Activated CD4-positive, alpha-beta T cell treated with anti-CD3 and anti-CD28 coated beads, Interleukin-2, Interleukin-4, amounts not matched to agents 100 ng/mL and 50 ng/mL, durations not matched to agents 16 hours and 8 hours (primary cell): ENCODE data around the gene DNAI1.
"Not testable (repeated sequence)": the region's sequence is repeated elsewhere in the genome, so short reads cannot be mapped to it uniquely, and the experiment has no call there.

ENCODE experiments used
- DNase-seq: peaks from one replicate; pipeline ENCODE4 v3.0.0-alpha.2; 2020; ENCODE audit warnings: low spot score

DNAI1 gene

GRCh38 chr9:34458013-34458958 is at the start of gene DNAI1, which contains the start of gene FAM219A:
Gene DNAI1, plus strand, starts transcription at chr9:34458805. Its CDS starts 201 bp downstream, at chr9:34459006.
Gene FAM219A, minus strand, starts transcription at chr9:34458570. Its CDS starts 307 bp downstream, at chr9:34458263.
- DNase-seq: peak; percentile 99

DNA sequence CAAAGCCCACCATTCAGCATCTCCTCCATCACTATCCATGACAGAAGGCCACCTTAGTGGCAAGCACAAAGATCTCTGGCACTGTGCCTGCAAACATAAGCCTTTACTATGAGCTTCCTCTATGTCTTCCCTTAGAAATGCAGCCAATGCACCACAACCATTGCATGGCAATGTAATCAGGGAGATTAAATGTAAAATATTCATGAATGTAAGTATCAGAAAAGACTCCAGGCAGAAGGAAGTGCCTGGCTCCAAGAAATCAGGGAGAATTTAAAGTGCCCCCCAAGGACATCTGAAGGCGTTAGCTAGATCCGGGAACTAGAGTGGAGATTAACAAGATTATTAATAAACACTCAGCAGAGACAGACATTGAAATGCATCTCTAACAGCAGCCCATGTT is 49.5 kb upstream of the DNAI1 start:
- no peak for DNase-seq

- no peak for DNase-seq
Measured at GRCh38 chr9:34412336-34412735, 46.3 kb upstream of the DNAI1 start.

DNA sequence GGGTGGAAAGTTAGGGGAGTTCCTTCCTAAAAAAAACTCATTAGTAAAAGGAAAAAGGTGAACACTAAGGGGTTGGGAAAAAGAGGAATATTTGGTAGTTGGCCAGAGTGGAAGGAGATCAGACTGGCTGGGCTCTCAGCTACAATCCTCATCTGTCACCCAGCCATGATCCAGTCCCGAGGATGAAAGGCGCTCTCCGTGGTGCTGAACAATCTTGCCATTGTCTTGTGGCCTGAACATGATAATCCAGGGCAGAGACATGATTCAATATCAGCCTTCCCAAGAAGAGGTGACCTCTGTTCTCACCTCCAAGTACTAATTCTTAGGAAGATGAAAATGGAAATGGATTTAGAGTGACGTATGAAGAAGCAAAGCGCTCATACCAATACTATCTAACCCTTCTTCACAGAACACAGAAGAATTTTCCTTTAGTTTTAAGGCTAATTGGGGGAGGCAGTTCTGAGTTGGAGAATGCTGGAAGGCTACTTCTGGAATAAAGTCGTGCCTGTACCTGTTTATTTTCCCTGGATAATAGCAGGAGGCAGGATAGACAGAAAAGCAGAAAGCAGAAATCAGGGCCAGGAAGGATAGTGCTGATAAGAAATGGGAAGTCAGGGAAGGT is 45.3 kb upstream of the DNAI1 start:
- DNase-seq: peak; percentile 24

GRCh38 chr9:34417734-34418133 is 40.9 kb upstream of the DNAI1 start:
- DNase-seq: no peak

DNA sequence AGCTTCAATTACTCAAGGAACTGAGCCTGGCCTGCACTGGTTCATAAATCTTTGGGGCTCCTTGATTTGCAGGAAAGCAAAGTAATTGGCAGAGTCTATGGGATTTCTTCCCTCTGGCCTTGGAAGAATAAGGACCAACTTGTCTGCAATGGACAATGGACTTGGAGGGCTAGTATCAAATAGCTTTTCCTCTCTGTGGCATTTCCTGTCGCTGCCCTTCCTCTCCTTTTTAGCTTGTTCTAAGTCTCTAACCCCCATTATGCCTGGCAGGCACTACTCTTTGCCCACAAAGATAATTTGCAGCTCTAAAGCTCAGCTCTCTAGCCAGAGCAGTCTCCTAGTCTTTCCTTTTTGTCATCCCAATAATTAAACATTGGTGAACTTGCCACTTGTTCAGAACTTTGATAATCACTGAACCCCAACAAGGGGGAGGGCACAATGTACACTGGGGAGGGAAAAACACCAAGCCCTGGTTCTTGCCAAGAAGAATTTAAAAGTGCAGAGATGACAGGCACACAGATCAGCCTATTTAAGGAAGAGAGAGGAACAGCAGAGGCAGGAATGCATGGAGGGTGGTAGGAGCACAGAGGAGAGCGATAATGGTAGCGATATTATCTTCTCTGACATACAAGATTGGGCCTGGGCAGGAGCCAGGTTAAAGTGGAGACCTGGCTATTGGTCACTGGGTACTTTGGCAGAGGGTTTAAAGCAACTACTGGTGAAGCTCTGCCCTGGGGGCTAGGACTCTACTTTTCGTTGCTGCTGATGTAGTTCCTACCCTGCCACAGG is 38.7 kb upstream of the DNAI1 start:
- DNase-seq: no peak

DNA sequence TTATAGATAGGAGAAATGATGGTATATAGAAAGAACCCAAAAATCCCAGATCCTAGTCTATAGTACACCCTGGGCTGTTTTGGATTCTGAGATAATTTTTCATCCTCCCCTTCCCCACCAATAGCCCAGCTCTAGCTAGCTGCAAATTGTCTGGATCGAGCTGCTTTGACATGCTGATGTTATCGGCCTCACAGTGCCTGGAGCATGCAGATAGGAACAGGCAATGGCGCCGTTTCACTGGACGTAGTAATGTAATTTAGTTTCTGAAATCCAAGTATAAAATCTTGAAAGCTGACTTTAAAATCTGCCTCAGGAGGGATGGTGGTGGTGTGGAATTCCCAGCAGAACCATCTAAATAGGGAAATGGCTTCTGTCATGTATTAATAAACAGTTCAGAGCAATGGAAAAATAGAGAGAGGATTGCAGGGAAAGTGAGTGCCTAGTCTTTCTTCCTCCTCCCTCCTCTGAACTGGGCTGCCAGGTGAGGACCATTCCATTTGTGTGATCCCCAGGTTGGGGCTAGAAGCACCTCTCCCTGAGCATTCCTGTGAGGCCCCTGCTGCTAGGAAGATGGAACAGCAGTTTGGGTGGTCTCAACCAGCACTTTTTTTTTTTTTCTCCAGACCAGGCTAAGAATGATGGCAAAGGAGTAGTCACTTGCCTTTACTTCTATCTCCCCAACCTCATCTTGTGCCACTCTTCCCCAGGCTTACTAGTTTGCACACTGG is 32.1 kb upstream of the DNAI1 start:
- DNase-seq: no peak

- no peak for DNase-seq
Measured at GRCh38 chr9:34428325-34428958, 30.2 kb upstream of the DNAI1 start.

DNA sequence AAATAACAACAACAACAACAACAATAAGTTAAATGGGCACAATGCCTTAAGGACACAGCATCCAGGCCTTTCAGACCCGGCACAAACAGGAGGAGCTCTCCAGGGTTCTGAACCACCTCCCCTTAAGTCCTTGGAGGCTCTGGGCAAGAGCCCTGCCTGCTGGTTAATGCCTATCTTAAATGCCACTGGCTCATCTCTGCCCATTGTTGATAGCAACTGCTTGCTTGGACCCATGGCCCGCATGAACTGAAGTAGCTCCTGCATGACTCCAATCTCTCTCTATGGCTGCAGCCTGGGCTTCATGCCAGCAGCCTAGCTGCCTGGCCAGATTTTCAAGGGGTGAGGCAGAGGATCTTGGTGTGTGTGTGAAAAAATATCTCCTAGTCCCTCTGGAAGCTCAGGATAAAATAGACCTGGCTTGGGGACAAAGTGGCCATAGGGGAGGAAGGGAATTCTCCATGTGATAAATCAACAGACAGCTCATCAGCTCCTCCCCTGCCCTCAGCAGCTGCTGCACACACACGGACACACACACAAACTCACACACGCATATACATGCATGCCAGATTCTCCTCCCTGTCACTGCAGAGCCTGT is 27.7 kb upstream of the DNAI1 start:
- peak; percentile 10 for DNase-seq

DNA sequence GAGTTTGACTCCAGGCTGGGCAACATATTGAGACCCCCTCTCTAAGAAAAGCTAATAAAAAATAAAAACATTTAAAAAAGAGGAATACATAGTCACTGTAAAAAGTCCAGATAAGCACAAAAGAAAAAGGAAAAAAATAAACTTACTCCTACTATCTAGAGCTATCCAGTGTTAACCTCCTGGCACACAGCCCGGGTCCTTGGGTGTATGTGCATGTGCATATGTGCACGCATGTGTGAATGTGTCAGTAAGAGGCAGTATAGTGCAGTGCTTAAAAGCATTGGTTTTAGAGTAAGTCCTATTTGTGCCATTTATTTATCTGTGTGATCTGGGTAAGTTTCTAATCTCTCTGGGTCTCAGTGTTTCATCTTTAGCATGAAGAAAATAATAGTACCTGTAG is 26.9 kb upstream of the DNAI1 start:
- no peak for DNase-seq

DNA sequence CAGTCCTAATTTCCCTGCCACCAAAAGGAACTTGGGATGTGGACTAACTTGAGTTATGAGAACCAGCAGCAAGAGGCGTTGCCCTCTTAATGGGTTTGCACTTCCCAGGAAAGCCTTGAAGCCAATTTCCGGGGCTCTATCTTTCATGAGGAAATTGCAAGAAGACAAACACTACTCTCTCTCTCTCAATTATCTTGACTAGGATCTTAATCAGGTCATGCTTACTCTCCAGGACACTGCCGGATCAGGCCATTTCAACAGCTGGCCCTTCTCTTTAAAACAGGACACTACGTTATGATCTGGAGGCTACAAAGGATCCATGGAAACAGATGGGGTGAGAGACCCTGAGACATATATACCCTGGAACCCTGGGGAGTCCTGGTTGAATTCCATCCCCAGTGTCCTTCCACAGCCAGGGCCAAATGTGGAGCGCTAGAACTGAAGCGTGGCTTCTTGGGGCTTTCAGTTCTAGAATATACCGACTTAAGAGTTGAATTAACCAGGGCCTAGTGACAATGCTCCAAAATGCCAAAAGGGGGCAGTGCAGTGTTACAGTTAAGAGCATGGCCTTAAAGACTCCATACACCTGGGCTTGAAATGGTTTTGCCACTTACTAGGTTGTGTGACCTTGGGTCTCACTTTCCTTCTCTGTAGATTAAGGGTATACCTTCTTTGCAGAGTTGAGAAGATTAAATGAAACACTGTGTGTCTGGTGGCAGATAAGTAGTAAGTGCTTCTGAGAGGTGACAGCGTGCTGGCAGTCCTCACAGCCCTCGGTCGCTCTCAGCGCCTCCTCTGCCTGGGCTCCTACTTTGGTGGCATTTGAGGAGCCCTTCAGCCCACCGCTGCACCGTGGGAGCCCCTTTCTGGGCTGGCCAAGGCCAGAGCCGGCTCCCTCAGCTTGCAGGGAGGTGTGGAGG is 21.3 kb upstream of the DNAI1 start:
- peak; percentile 69 for DNase-seq

DNA sequence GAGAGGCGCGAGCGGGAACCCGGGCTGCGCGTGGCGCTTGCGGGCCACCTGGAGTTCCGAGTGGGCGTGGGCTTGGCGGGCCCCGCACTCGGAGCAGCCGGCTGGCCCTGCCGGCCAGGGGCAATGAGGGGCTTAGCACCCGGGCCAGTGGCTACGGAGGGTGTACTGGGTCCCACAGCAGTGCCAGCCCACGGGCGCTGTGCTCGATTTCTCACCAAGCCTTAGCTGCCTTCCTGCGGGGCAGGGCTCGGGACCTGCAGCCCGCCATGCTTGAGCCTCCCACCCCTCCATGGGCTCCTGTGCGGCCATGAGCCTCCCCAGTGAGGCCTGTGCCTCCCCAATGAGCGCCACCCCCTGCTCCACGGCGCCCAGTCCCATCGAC is 20.7 kb upstream of the DNAI1 start:
- DNase-seq: not testable (repeated sequence)

GRCh38 chr9:34438465-34438864 is 20.1 kb upstream of the DNAI1 start:
- DNase-seq: not testable (repeated sequence)

GRCh38 chr9:34440017-34440416 is 18.6 kb upstream of the DNAI1 start:
- no peak for DNase-seq

- no peak for DNase-seq
Measured at GRCh38 chr9:34442770-34443169, 15.8 kb upstream of the DNAI1 start.

DNA sequence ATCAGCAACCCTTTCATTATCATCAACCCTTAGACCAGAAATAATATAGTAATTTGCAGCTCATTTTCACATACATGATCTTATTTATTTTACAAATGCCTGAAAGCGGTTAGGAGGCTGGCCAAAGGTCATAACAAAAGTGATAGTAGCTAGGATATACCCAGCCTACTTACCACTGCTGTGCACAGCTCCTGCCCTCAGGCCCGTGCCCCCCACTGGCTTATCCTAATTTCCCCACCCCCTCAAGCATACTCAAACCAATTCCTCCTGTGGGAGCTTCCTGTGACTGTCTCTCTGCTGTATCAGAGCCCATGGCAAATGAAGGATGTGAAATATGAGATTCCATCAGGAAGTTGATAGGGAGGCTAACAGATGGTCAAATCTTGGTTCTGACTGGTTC is 15.1 kb upstream of the DNAI1 start:
- no peak for DNase-seq

DNA sequence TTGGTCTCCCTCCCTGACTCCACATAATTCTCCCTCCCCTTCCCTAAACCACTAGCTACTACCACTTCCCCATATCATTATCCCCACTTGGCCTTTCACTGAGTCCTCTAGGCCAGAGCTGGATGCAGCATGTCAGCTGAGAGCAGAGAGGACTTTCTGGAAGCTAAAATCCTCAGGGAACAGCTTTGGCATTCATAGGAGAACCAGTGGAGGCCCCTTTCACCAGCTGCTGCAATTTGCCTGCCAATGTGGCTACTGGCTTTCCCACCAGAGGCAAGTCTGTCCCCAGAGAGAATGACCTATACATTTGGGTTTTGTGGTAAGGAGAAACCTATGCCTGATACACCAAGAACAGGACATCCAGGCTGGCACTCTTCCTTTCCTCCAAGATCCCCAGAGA is 14.6 kb upstream of the DNAI1 start:
- DNase-seq: no peak

GRCh38 chr9:34446468-34446891 is 12.1 kb upstream of the DNAI1 start:
- no peak for DNase-seq

- DNase-seq: no peak
Measured at GRCh38 chr9:34446951-34447350, 11.7 kb upstream of the DNAI1 start.

DNA sequence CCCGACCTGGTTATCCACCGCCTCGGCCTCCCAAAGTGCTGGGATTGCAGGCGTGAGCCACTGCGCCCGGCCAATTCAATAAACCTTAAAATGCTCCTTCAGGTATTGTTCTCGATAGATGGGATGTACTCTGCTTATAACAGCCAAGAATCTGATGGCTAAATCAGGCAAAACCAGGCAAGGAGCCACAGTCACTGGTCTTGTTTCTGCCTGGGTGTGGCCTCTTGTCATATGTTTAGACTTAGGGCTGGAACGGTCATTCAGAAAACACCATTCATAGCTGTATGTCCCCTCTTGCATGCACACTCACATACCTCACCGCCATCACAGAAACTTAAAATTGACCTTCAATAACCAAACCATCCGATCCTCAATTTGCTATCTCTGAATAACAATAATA is 8.0 kb upstream of the DNAI1 start:
- DNase-seq: no peak
